T47D (cell line): ENCODE results near the gene MED10.

Source experiments
- DNase-seq, 2 experiments: peaks; one replicate each; pipeline versions ENCODE4 v3.0.0 to v3.0.0-alpha.2; 2011 to 2012; ENCODE audit warnings: low read depth in 1 of 2, low spot score in 1 of 2
- JUND ChIP-seq: IDR thresholded peaks from 2 replicates; pipeline ENCODE4 v1.6.1; 2012; ENCODE audit warnings: low read depth
- in situ Hi-C: cut with HindIII; loops from 2 replicates; pipeline ENCODE4 v1.10.0; 2016; ENCODE audit warnings: low sequenced_read_pairs, low pct_unique_long_range_greater_than_20kb

Gene MED10

DNA sequence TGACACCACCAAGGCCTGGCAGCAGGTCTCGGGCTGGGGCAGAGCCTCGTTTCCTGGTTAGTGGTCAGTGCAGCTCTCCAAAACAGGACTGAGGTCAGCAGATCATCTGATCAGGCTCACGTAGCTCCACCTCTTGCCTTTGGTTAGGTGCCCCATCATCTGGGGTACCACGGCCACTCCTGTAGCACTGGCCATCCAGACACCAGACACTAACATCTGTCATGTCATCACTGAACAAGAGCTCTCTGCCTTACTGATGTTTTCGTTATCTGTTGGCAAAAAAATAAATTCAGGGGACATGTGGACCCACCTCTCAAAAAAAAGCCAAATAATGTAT, 29.9 kb upstream of the MED10 start:
- no peak for TF ChIP-seq JUND
- in situ Hi-C loops = no loop called here
- no peak for DNase-seq

GRCh38 chr5:6407558-6408259, 29.4 kb upstream of the MED10 start:
- in situ Hi-C loops = no loop called here
- DNase-seq = no peak
- no peak for TF ChIP-seq JUND

DNA sequence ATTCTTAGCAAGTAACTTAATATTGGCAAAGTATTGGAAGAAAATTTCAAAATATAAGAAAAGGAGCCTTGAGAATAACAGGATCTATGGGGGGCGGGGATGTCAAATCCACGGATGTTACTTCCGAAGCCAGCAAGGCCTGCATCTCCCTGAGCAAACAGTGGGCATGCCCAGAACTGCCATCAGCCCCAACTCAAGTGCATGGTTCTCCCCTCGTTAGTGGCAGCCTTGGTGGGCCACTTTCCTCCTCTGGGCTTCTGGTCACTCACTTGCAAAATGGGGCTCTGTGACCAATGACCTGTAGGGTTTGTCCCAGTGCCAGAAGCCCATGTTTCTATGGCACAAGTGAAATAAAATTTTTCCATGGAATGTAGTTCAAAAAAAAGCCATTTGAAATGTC, 27.2 kb upstream of the MED10 start:
- in situ Hi-C loops = no loop called here
- TF ChIP-seq JUND = no peak
- no peak for DNase-seq

- no peak for TF ChIP-seq JUND
- DNase-seq = no peak
- in situ Hi-C loops = no loop called here
Observed at GRCh38 chr5:6404129-6404528, 25.8 kb upstream of the MED10 start.

DNA sequence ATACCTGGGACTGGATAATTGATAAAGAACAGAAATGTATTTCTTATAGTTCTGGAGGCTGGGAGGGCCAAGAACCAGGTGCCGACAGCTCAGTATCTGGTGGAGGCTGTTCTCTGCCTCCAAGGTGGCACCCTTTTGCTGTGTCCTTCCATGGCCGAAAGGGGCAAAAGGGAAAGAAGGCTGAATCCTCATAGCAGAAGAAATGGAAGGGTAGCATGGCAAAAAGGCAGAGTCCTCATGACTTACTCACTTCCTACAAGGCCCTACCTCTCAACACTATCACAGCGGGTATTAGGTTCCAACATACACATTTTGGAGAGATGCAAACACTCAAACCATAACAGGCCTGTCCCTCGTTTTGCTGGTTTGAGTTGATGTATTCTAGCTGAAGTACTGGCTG, 25.1 kb upstream of the MED10 start:
- DNase-seq = no peak
- in situ Hi-C loops = no loop called here
- TF ChIP-seq JUND = no peak

- no peak for TF ChIP-seq JUND
- in situ Hi-C loops = no loop called here
- DNase-seq = no peak
Observed at GRCh38 chr5:6402939-6403338, 24.6 kb upstream of the MED10 start.

DNA sequence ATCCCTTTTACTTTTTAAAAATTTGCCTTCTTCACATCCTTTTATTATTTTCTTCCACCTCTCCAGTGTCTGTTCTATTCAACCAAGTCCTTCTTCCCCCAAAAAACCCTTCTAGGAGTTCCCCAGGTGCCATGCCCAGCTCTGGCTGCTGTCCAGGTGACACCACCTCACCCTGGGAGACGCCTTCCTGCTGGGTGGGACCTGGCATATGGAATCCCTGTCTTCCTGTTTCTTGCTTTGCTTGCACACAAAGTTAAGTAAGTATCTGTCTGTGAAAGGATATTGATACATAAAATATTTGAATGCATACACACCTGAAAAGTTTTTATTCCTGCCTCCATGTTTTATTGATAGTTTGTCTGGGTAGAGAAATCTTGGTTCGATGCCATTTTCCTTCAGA, 23.1 kb upstream of the MED10 start:
- in situ Hi-C loops = no loop called here
- no peak for DNase-seq
- no peak for TF ChIP-seq JUND

DNA sequence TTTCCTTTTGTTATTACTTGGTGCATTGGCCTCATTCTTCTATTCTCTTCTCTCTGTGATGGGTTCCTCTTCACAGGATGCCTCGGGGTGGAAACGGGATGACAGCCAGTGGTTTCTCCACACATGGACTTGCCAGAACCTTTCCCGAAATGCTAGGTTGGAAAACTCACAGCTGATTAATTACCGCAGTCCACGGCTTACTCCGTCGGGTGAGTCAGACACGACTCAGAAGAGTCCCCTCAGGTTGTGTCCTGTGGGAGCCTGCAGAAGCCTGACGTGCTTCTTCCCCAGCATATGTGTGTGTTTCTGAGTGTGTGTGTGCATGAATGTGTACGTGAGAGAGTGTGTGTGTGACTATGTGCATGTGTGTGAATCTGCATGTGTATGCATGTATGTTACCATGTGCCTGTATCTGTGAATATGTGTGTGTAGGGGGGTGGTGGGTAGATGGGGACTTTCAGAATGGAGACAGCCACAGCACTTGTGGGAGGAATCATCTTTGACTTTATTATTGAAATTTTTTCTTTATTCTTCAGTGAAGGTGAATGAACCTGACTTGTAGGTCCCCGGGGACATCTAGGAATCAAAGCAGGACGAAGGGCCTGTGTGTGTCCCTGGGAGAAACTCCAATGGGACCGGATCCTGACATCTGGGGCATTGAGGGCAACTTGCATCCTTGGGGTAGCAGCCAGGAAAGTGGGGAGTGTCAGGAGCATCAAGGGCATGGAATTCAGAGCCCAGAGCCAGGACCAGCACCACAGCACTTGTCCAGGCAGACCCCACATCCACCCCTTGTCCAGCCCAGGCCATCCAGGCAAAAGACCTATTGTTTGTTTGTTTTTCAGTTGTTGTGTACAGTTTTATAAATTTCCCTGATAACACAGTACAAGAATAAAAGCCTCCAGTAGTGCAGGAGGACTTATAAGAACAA, 21.9 kb upstream of the MED10 start:
- TF ChIP-seq JUND = no peak
- DNase-seq = no peak
- in situ Hi-C loops = no loop called here

DNA sequence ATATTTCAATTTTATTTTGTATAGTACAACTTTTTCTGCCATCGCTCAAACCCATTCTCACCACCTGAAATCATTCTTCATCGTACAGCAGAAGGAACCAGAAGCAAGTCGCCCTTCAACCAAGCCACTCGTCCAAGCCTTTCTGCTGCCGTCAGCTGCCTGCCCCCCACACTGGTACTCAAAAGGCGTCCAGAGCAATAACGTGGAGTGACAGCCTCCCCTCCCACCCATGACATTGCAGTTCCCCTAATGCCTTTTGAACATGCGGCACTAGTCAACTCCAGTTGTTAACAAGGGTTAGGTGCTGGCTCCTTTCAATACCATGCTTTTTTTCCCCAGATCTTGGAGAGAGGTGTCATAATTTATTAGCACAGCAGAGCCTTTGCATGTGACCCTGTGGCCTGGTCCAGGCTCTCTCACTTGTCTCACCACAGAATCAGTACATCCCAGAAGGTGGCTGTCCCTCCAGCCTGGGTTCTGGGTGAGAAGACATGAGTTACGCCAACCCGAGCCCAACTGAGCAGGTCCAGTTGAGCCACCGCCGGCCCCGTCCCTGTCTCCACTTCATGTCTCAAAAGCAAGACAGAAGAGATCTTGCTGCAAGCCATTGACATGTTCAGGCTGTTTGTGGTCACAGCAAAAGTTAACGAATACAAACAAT, 20.4 kb upstream of the MED10 start:
- in situ Hi-C loops = no loop called here
- DNase-seq = no peak
- no peak for TF ChIP-seq JUND

DNA sequence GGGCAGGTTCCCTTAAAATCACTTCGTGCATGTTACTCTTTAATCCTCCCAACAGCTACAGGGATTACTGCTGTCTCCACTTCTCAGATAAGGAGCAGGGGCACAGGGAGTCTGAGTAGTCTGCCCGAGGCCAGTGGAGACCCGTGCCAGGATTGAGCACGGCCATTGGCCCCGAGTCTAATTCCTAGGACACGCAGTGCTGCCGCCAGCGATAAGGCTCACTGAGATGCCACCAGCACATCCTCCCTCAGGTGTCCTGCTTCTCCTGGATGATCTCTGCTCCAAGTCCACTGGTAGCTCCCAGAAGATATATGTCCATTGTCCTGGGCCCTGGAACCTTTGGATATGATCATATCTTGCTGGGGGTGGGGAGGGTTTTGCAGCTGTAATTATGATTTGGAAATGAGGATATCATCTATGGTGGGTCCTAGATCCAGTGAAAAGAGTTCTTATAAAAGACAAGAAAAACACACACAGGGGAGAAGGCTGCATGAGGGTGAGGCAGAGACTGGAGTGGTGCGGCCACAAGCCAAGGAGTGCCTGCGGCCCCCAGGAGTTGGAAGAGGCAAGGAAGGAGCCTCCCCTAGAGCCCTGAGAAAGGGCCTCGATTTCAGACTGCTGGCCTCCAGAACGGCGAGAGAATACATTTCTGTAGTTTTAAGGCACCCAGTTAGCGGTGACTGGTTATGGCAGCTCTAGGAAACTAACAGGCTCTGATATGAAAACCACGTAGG, 19.4 kb upstream of the MED10 start:
- no peak for DNase-seq
- in situ Hi-C loops = no loop called here
- TF ChIP-seq JUND = no peak

DNA sequence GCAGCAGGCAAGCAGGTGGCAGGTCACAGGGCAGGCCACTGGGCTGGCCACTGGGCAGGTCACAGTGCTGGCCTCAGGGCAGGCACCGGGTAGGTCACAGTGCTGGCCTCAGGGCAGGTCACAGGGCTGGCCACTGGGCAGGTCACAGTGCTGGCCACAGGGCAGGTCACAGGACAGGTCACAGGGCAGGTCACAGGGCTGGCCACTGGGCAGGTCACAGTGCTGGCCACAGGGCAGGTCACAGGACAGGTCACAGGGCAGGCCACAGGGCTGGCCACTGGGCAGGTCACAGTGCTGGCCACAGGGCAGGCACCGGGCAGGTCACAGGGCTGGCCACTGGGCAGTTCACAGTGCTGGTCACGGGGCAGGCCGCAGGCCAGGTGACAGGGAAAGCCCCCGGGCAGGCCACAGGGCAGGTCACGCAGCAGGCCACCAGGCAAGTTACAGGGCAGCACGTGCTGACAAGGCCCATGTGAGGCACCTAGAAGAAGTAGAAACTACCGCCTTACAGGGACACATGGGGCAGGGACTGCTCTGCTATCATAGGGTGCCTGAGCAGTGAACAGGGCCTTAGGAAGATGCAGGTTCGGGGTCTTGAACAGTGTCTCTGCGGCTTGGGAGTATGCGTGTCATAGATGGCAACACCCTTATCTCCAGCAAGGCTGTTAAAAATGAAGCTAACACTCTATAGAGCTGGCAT, 18.6 kb upstream of the MED10 start:
- in situ Hi-C loops = no loop called here
- no peak for DNase-seq
- no peak for TF ChIP-seq JUND

- DNase-seq = no peak
- no peak for TF ChIP-seq JUND
- in situ Hi-C loops = no loop called here
Observed at GRCh38 chr5:6396043-6396442, 17.7 kb upstream of the MED10 start.
